ENCODE results near the gene EAF1.
"Not testable (repeated sequence)": the region's sequence is repeated elsewhere in the genome, so short reads cannot be mapped to it uniquely, and the experiment has no call there.

EAF1 gene

GRCh38 chr3:15477951-15478639, 50.7 kb downstream of the EAF1 start:
- no peak for DNase-seq

DNA sequence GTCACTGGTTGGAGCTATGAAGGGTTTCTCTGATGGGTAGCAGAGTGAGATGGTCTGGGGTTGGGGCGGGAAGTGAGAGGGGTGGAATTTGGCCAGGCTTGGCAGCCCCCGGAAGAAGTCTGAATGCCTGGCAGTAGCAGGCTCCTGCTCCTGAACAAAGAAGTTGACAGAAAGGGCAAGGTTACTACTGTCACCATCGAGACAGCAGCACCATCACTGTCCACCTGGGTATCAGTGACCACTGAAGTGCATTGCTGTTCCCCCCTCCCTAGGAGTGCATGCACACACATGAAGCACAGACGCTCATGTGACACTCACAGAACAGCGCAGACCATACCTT, 51.2 kb downstream of the EAF1 start:
- DNase-seq, result no peak

- DNase-seq, result no peak
These were observed 52.2 kb downstream of the EAF1 start for GRCh38 chr3:15479400-15480224.

DNA sequence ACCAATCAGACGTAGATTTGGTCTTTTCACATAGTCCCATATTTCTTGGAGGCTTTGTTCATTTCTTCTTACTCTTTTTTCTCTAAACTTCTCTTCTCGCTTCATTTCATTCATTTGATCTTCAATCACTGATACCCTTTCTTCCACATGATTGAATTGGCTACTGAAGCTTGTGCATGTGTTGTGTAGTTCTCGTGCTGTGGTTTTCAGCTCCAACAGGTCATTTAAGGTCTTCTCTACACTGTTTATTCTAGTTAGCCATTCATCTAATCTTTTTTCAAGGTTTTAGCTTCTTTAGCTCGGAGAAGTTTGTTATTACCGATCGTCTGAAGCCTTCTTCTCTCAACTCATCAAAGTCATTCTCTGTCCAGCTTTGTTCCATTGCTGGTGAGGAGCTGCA, 57.2 kb downstream of the EAF1 start:
- DNase-seq, result not testable (repeated sequence)

- no peak for DNase-seq
These were observed 58.6 kb downstream of the EAF1 start for GRCh38 chr3:15486020-15486419.

DNA sequence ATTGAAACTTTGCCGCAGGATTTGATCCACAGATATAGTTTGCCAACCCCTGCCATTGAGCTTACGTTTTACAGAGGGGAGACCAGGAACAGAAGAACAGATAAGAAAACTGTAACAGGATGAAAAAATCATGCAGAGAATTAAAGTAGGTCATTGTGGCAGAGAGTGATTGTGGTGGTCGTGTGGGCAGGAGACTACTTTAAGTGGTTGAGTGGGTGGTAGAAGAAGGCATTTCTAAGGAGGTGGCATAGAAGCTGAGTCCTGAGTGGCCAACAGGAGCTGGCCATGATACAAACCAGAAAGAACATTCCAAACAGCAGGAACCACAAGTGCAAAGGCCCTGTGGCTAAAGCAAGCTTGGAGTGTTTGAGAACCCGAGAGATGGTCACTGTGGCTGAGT, 59.6 kb downstream of the EAF1 start:
- no peak for DNase-seq

DNA sequence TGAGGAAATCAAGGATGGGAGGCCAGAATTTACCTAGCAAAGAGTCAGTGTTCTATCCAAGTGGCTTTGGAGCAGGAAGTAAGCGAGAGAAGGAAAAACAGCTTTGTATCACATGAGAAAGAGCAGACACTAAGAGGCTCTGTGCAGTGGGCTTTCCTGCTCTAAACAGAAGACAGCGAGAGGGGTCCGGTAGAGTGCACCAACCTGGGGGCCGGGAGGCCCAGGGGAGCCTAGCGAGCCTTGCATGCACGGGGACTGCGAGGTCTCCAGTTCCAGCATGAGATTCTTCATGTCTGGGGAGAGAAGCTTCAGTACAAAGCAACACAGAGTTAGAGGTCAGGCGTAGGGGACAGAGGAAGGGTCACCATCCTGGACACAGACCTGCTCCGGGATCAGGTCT, 60.6 kb downstream of the EAF1 start:
- DNase-seq, result no peak

DNA sequence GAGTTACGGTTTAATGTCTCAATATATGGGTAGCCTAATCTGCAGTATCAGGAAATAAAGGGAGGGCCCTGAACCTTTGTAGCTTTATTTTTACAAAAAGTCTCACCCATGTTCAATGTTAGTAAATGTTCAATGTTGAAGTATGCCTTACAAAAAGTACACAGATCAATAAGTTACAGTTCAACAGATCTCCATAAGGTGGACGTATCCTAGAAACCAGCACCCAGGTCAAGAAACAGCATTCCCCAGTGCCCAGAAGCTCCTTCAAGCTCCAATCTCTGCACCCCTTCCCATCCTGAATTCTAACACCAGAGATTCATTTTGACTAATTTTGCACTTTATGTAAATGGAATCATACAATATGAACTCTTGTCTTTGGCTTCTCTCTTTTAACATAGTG, 62.8 kb downstream of the EAF1 start:
- DNase-seq, result no peak

DNA sequence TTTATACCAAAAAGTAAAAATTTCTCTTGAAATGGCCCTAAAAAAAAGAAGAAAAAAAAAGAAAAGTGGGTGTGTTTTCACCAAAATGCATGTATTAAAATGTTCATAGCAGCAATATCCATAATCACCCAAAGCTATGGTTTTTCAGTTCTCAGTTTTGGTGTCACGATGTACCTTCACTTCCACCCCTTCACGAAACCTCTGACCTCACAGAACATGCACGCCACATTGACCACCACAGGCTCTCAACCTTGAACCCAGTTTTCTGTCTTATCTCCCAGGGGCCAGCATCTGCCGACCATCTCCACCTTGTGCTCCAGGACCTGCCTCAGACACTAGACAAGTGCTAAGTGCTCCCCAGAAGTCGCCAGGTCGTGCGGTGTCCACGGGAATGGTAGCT, 63.7 kb downstream of the EAF1 start:
- no peak for DNase-seq
